NB4 (cell line): ENCODE measurements around the gene MAD1L1.

Experiments
- CTCF ChIP-seq: IDR thresholded peaks from one replicate; pipeline ENCODE4 v1.5.1; 2012; ENCODE audit warnings: low read depth, low read length
- MAX ChIP-seq: IDR thresholded peaks from 2 replicates; pipeline ENCODE4 v1.6.1; 2011; ENCODE audit warnings: low read depth, low read length
- POLR2A ChIP-seq: IDR thresholded peaks from 2 replicates; pipeline ENCODE4 v1.6.1; 2011; ENCODE audit warnings: mild to moderate bottlenecking; ENCODE audit not compliant: insufficient read length; ENCODE audit errors: extremely low read depth

GRCh38 chr7:1887251-1887650 is 345.5 kb downstream of the MAD1L1 start:
- TF ChIP-seq POLR2A (no peak), CTCF (no peak), MAX (no peak)
